T-cell (primary cell): ENCODE measurements around the gene PRKN. TPM values are rescaled to one million over a fixed set of nuclear protein-coding genes. Genes with fewer than 3 reads are reported as not detected.

Source experiments
- ATAC-seq, 4 experiments: fragments of 200-7000 bp in 3 of 4; fragments of 150-1000 bp in 1 of 4; cut with Tn5 transposase; replicated peaks in 1 of 4; 1 replicate in 3 of 4; 2 replicates in 1 of 4; pipeline ENCODE4 v1.10.0; 2021; ENCODE audit warnings: moderate library complexity in 3 of 4, mild to moderate bottlenecking in 2 of 4, moderate number of reproducible peaks in 1 of 4
- CTCF ChIA-PET, 2 donors: fragments of 300-600 bp; sonication (Branson Sonifier 250); formaldehyde crosslinking; loops; one replicate each; lab custom pipeline; 2022; ENCODE audit warnings: antibody characterized with exemption in 2 of 2; lab: Charles Lee
- POLR2A ChIA-PET, 2 donors: fragments of 300-600 bp; sonication (Branson Sonifier 250); formaldehyde crosslinking; loops; one replicate each; lab custom pipeline; 2022; ENCODE audit warnings: antibody characterized with exemption in 2 of 2; lab: Charles Lee
- DNase-seq, 35 experiments: peaks; one replicate each; pipeline versions ENCODE4 v3.0.0 to v3.0.0-alpha.2; 2013 to 2023
- H3K27ac ChIP-seq: one replicate; pipeline ENCODE4 v1.5.1; 2013; ENCODE audit warnings: low read length
- H3K27me3 ChIP-seq, 2 experiments: replicated peaks in 1 of 2; 1 replicate in 1 of 2; 2 replicates in 1 of 2; pipeline versions ENCODE4 v1.6.1 to v1.7.0; 2013; ENCODE audit warnings: low read length in 1 of 2, mixed read lengths in 1 of 2; ENCODE audit not compliant: control insufficient read depth in 2 of 2, insufficient read depth in 2 of 2; ENCODE audit errors: extremely low read depth in 1 of 2
- H3K36me3 ChIP-seq, 2 donors: 1 replicate in 1 of 2; 2 replicates in 1 of 2; pipeline versions ENCODE4 v1.6.1 to v1.7.0; 2013; ENCODE audit warnings: low read length in 1 of 2; ENCODE audit not compliant: control insufficient read depth in 2 of 2, insufficient read depth in 1 of 2; ENCODE audit errors: extremely low read depth in 1 of 2
- H3K4me1 ChIP-seq, 2 experiments: 1 replicate in 1 of 2; 2 replicates in 1 of 2; pipeline versions ENCODE4 v1.6.1 to v1.7.0; 2013; ENCODE audit warnings: low read length in 2 of 2, mixed read lengths in 1 of 2; ENCODE audit not compliant: insufficient read depth in 2 of 2, control insufficient read depth in 1 of 2; ENCODE audit errors: extremely low read depth in 1 of 2
- H3K4me3 ChIP-seq, 2 donors: 1 replicate in 1 of 2; 2 replicates in 1 of 2; pipeline versions ENCODE4 v1.5.1 to v1.7.0; 2013; ENCODE audit warnings: mild to moderate bottlenecking in 2 of 2, low read length in 1 of 2, moderate library complexity in 1 of 2; ENCODE audit not compliant: control insufficient read depth in 1 of 2; ENCODE audit errors: extremely low read depth in 1 of 2
- H3K9me3 ChIP-seq: 2 replicates; pipeline ENCODE4 v1.7.0; 2013
- H3K27ac Mint-ChIP-seq, 2 donors: one replicate each; pipeline ENCODE4 v1.8.0; 2020 to 2021; ENCODE audit warnings: mild to moderate bottlenecking in 2 of 2, mixed read lengths in 2 of 2
- H3K27me3 Mint-ChIP-seq, 2 donors: one replicate each; pipeline ENCODE4 v1.8.0; 2021 to 2022; ENCODE audit warnings: mixed read lengths in 2 of 2
- H3K36me3 Mint-ChIP-seq: one replicate; pipeline ENCODE4 v1.8.0; 2021; ENCODE audit warnings: mixed read lengths
- H3K4me1 Mint-ChIP-seq, 3 donors: one replicate each; pipeline ENCODE4 v1.8.0; 2020 to 2022; ENCODE audit warnings: mixed read lengths in 3 of 3, mild to moderate bottlenecking in 1 of 3
- H3K4me3 Mint-ChIP-seq, 3 donors: one replicate each; pipeline ENCODE4 v1.8.0; 2020 to 2022; ENCODE audit warnings: mild to moderate bottlenecking in 3 of 3, mixed read lengths in 3 of 3, moderate library complexity in 3 of 3
- H3K9me3 Mint-ChIP-seq, 3 donors: one replicate each; pipeline ENCODE4 v1.8.0; 2020 to 2022; ENCODE audit warnings: mixed read lengths in 3 of 3
- WGBS: methylation state at CpG from one replicate; pipeline ENCODE4 v1.1.5; 2013; ENCODE audit warnings: missing lambda C conversion rate; ENCODE audit not compliant: insufficient coverage; 5-methylcytosine and 5-hydroxymethylcytosine counted together
- total RNA-seq, 35 experiments: library from RNA in 6 of 35; stranded (reverse) in 6 of 35; fragments of 120-200 nt in 1 of 35; gene quantifications; one replicate each; pipeline versions ENCODE4 v1.2.1 to v1.2.4 and lab custom pipeline; 2013 to 2026

PRKN gene
- total RNA-seq, 5 donors from 2014 or later (not counting 1 experiment from before 2014, with no cell fraction given) = 3.4 to 7.7 (median 6.1) TPM

DNA sequence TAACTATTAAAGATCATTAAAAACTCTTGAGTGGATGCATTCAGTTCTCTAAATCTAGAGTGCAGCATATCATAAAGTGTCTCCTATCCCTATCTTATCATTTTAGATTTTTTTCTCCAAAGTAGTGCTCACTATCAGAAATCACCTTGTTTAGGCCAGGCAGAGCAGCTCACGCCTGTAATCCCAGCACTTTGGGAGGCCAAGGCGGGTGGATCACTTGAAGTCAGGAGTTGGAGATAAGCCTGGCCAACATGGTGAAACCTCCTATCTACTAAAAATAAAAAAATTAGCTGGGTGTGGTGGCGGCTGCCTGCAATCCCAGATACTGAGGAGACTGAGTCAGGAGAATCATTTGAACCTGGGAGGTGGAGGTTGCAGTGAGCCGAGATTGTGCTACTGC is 368.9 kb downstream of the PRKN start:
- ChIA-PET CTCF (no interaction called here), POLR2A (no interaction called here)
- Mint-ChIP-seq H3K36me3 (peaks cover 3% of the 10 kb centered on the region), H3K4me1 (no peaks in the 10 kb centered on the region), H3K27me3 (no peaks in the 10 kb centered on the region), H3K27ac (no peak overlapping the region), H3K4me3 (no peak overlapping the region), H3K9me3 (peaks cover 0 to 4% (median 0%) of the 10 kb centered on the region in 3 donors)
- no peaks in the 10 kb centered on the region for H3K27me3 ChIP-seq
- DNase-seq = no peak
- no peak for ATAC-seq
- H3K9me3 ChIP-seq = no peaks in the 10 kb centered on the region
- no peaks in the 10 kb centered on the region for H3K36me3 ChIP-seq
- no peaks in the 10 kb centered on the region for H3K4me1 ChIP-seq
- H3K4me3 ChIP-seq = no peak overlapping the region
- WGBS = no CpG with 5 or more reads among the region's 4 CpGs
- no peak overlapping the region for H3K27ac ChIP-seq

DNA sequence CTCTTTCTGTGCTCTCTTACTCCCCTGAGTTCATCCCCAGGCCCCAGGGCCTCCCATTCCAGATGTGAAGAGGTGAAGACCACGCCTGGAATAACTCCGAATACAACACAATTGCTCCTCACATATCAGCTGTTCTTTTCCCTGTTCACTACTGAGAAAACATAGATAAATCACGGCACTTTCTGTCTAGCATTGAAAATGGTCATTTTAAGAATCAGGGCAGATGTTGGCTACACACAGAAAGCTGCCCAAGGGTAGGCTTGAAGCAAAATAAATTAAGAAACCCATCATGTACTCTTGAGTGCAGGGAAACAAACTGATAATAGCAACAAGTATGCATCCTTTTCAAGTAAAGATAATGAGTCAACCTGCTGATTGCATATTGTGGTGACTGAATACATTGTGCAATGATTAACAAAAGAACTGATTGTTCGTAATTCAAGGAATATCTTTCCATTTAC is 382.5 kb downstream of the PRKN start:
- CTCF ChIA-PET = no interaction called here
- Histone ChIP-seq H3K27ac (no peak overlapping the region), H3K9me3 (no peaks in the 10 kb centered on the region), H3K36me3 (no peaks in the 10 kb centered on the region), H3K4me1 (no peaks in the 10 kb centered on the region), H3K4me3 (no peak overlapping the region), H3K27me3 (no peaks in the 10 kb centered on the region)
- Mint-ChIP-seq H3K36me3 (no peaks in the 10 kb centered on the region), H3K27me3 (no peaks in the 10 kb centered on the region), H3K4me1 (no peaks in the 10 kb centered on the region), H3K4me3 (no peak overlapping the region), H3K9me3 (peaks cover 4 to 8% (median 7%) of the 10 kb centered on the region in 3 donors), H3K27ac (no peak overlapping the region)
- 83% methylated on average over 1 of the region's 4 CpGs for WGBS
- DNase-seq = no peak
- POLR2A ChIA-PET = no interaction called here
- ATAC-seq = no peak

DNA sequence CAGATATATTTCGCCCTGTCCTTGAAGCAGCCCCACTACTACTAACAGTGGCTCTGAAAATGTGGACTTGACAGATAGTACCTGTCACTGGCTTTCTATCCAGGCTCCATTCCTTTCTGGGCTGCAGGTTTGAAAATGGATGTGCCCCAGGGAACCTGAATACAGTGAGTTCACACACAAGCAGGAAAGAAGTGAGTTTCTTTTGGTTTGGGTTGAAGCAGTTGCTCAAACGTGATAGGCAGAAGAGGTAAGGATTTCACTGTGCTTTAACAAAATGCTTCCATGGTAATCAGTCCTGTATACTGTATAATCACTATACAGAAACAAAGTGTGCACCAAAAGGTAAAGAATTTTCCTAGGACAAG is 382.9 kb downstream of the PRKN start:
- ATAC-seq = no peak
- no peaks in the 10 kb centered on the region for H3K36me3 ChIP-seq

DNA sequence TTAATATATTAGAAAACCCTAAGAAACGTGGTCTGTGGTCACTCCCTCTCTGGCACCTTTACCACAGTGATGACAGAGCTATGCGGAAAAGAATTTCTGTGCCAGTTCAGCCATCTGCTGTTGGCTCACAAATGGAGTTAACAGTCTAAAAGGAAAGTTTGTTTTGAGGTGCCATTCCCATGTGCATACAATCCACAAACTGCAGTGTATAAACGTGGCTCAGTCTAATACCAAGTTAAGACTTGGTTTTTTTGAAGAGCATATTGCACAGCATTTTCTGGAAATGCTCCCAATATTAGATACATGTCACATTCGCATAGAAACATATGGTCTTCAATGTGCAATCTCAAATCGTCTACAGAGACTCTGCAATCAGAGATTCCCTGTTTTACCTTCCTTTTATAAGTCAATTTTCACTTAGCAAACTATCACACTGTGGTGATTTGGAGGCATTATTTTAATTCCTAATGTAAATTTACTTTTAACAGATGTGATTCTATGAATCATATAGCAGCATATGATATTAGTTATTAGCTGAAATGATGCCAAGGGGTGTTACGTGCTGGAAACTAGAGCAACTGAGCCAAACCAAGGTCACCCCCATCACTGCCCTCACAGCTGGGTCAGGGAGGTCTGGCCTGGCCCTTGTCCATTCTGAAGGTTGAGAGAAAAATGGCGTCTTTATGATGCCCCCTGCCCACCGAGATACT is 383.5 kb downstream of the PRKN start:
- Mint-ChIP-seq H3K27me3 (no peaks in the 10 kb centered on the region), H3K4me3 (no peak overlapping the region), H3K9me3 (peaks cover 0 to 8% (median 7%) of the 10 kb centered on the region in 3 donors), H3K36me3 (no peaks in the 10 kb centered on the region), H3K4me1 (no peaks in the 10 kb centered on the region), H3K27ac (no peak overlapping the region)
- H3K4me1 ChIP-seq = no peaks in the 10 kb centered on the region
- H3K4me3 ChIP-seq = no peak overlapping the region
- DNase-seq (no peak), ATAC-seq (no peak)
- H3K27me3 ChIP-seq = no peaks in the 10 kb centered on the region
- 60% methylated on average over 2 of the region's 8 CpGs for WGBS
- ChIA-PET POLR2A (no interaction called here), CTCF (no interaction called here)
- H3K27ac ChIP-seq = no peak overlapping the region
- H3K36me3 ChIP-seq = no peaks in the 10 kb centered on the region
- H3K9me3 ChIP-seq = no peaks in the 10 kb centered on the region

More for the DNA sequence above, 382.9 kb downstream of the PRKN start:
- Mint-ChIP-seq H3K9me3 (peaks cover 2 to 8% (median 7%) of the 10 kb centered on the region in 3 donors), H3K27ac (no peak overlapping the region), H3K36me3 (no peaks in the 10 kb centered on the region), H3K4me1 (no peaks in the 10 kb centered on the region), H3K27me3 (no peaks in the 10 kb centered on the region), H3K4me3 (no peak overlapping the region)
- H3K4me3 ChIP-seq = no peak overlapping the region
- WGBS = no CpG with 5 or more reads among the region's 2 CpGs
- POLR2A ChIA-PET = no interaction called here
- no peaks in the 10 kb centered on the region for H3K9me3 ChIP-seq
- CTCF ChIA-PET = no interaction called here
- no peaks in the 10 kb centered on the region for H3K4me1 ChIP-seq
- no peak for DNase-seq
- H3K27me3 ChIP-seq = no peaks in the 10 kb centered on the region
- no peak overlapping the region for H3K27ac ChIP-seq

DNA sequence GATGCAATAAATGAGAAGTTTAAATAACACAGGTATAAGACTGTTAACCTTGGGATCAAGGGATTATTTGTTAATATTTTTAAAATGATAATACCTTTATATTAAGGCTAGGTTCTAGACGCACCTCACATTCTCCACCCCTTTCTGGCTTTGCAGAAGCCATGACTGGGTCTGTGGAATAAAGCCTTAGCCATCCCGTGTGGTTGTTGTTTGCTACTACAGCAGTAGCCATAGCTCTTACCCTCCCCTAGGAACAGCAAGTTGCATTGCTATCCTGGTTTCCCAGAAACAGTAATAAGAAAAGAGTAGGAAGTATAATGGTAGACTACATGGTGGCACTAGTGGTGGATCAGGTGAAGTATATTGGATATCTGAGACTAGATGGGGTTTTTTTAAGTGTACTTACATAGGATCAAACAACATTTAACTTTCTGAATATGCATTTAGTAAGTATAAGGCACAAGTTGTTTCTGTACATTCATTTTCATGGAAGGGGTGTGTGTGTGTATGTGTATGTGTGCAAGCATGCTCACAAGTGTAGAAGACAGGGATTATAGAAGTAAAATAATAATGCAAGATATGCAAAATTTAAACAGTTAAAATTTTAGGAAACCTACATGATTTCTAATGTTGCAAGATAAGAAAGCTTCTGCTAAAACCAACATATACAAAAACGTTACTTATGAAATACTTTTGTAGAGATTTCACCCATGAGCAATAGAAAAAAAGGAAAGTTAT is 384.2 kb downstream of the PRKN start:
- DNase-seq (no peak), ATAC-seq (no peak)
- Histone ChIP-seq H3K4me1 (no peaks in the 10 kb centered on the region), H3K36me3 (no peaks in the 10 kb centered on the region), H3K4me3 (no peak overlapping the region), H3K9me3 (no peaks in the 10 kb centered on the region), H3K27ac (no peak overlapping the region), H3K27me3 (no peaks in the 10 kb centered on the region)
- peaks cover 0 to 8% (median 7%) of the 10 kb centered on the region in 3 donors for H3K9me3 Mint-ChIP-seq
- H3K27ac Mint-ChIP-seq = no peak overlapping the region
- no peaks in the 10 kb centered on the region for H3K36me3 Mint-ChIP-seq
- no peak overlapping the region for H3K4me3 Mint-ChIP-seq
- no CpG with 5 or more reads among the region's 3 CpGs for WGBS
- CTCF ChIA-PET = no interaction called here
- H3K4me1 Mint-ChIP-seq = no peaks in the 10 kb centered on the region
- H3K27me3 Mint-ChIP-seq = no peaks in the 10 kb centered on the region
- POLR2A ChIA-PET = no interaction called here

DNA sequence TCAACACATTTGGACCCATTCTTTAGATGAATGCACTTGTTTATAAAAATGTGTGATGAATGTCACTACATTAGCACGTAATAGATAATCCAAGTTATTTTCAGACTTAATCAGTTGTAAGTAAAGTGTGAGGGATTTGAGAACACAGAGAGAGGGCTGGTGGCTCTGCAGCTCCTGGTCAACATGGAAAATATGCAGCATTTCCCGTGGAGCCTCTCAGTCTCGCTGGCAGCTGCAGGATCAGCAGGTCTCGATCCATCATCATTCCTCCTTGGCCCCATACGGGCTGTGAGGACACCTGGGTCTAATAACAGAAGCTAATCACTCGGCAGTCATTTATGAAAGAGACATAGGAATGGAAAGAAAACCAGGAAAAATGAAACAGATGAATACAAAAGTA is 390.2 kb downstream of the PRKN start:
- WGBS = 76% methylated on average over 2 of the region's 6 CpGs
- Histone ChIP-seq H3K27me3 (no peaks in the 10 kb centered on the region), H3K36me3 (no peaks in the 10 kb centered on the region), H3K4me3 (no peak overlapping the region), H3K27ac (no peak overlapping the region), H3K9me3 (no peaks in the 10 kb centered on the region), H3K4me1 (no peaks in the 10 kb centered on the region)
- peaks cover 12 to 16% (median 14%) of the 10 kb centered on the region in 3 donors for H3K9me3 Mint-ChIP-seq
- ATAC-seq = no peak
- H3K36me3 Mint-ChIP-seq = peaks cover 9% of the 10 kb centered on the region
- no peak overlapping the region for H3K4me3 Mint-ChIP-seq
- no peaks in the 10 kb centered on the region for H3K27me3 Mint-ChIP-seq
- CTCF ChIA-PET = no interaction called here
- no peak for DNase-seq
- no peak overlapping the region for H3K27ac Mint-ChIP-seq
- no peaks in the 10 kb centered on the region for H3K4me1 Mint-ChIP-seq
- POLR2A ChIA-PET = no interaction called here
